Osteoblast (primary cell): ENCODE data around the gene MAP3K5. TPM values are rescaled to one million over a fixed set of nuclear protein-coding genes. Genes with fewer than 3 reads are reported as not detected.

Experiments used
- DNase-seq: peaks from one replicate; pipeline ENCODE4 v3.0.0; 2011; ENCODE audit warnings: low spot score, mixed read lengths; ENCODE audit not compliant: insufficient read length; ENCODE audit errors: missing footprints
- H2AFZ ChIP-seq: 2 replicates; pipeline ENCODE4 v1.6.0; 2011; ENCODE audit warnings: mild to moderate bottlenecking, low read length
- H3K27ac ChIP-seq: 2 replicates; pipeline ENCODE4 v1.5.1; 2011; ENCODE audit warnings: mild to moderate bottlenecking, low read depth, low read length, moderate library complexity
- H3K27me3 ChIP-seq: 2 replicates; pipeline ENCODE4 v1.6.0; 2012; ENCODE audit warnings: mild to moderate bottlenecking, control low read depth, inconsistent platforms, low read length, moderate library complexity; ENCODE audit not compliant: insufficient read depth
- H3K36me3 ChIP-seq: 2 replicates; pipeline ENCODE4 v1.5.1; 2011; ENCODE audit warnings: mild to moderate bottlenecking, low read length, control low read depth, moderate library complexity; ENCODE audit not compliant: insufficient read depth
- H3K4me1 ChIP-seq: 2 replicates; pipeline ENCODE4 v1.5.1; 2011; ENCODE audit warnings: mild to moderate bottlenecking, low read length, control low read depth, moderate library complexity; ENCODE audit not compliant: insufficient read depth
- H3K4me2 ChIP-seq: 2 replicates; pipeline ENCODE4 v1.6.0; 2011; ENCODE audit warnings: mild to moderate bottlenecking, low read length; ENCODE audit not compliant: insufficient read depth
- H3K4me3 ChIP-seq: fragments of 200-600 bp; sonication (generic); 3 replicates; pipeline ENCODE4 v1.5.1; 2012; ENCODE audit warnings: mild to moderate bottlenecking, low read length, inconsistent platforms; ENCODE audit not compliant: insufficient read depth
- H3K79me2 ChIP-seq: 2 replicates; pipeline ENCODE4 v1.6.0; 2012; ENCODE audit warnings: mild to moderate bottlenecking, low read length, control low read depth, inconsistent platforms; ENCODE audit not compliant: insufficient read depth
- H3K9me3 ChIP-seq: 2 replicates; pipeline ENCODE4 v1.5.1; 2011; ENCODE audit warnings: low read depth, low read length, control low read depth
- H4K20me1 ChIP-seq: 2 replicates; pipeline ENCODE4 v1.6.0; 2012; ENCODE audit warnings: mild to moderate bottlenecking, low read length, control low read depth; ENCODE audit not compliant: insufficient read depth
- CTCF ChIP-seq: IDR thresholded peaks from 2 replicates; pipeline ENCODE4 v1.5.1; 2011; ENCODE audit warnings: mild to moderate bottlenecking, low read depth, low read length, moderate library complexity; ENCODE audit errors: extremely low read depth
- total RNA-seq: library from RNA; depleted of rRNA; stranded (reverse); fragments of >200 nt; gene quantifications from 2 replicates; pipeline ENCODE4 v1.2.3, GENCODE V29; 2012

Gene MAP3K5
- total RNA-seq, 1 donor, result 8.3 TPM

DNA sequence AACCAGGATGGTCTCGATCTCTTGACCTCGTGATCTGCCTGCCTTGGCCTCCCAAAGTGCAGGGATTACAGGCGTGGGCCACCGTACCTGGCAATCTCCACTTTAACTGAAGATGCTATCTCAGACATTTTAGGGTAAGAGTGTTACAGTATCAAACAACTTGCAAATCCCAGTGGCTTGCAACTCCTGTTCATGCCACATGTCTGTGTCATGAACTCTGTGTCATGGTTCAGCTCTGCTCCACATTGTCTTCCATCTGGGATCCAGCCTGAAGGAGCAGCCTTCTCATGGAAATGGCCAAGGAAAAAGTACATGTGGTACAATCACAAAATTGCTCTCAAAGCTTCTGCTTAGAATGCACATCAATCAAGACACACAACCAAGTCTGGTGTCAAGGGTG is 114.9 kb downstream of the MAP3K5 start:
- H3K79me2 ChIP-seq, result no peaks in the 10 kb centered on the region
- DNase-seq, result no peak
- no peak overlapping the region for H3K4me2 ChIP-seq
- peaks cover 2% of the 10 kb centered on the region for H3K4me1 ChIP-seq
- H3K27me3 ChIP-seq, result no peaks in the 10 kb centered on the region
- no peak overlapping the region for H2AFZ ChIP-seq
- H3K36me3 ChIP-seq, result no peaks in the 10 kb centered on the region
- H3K4me3 ChIP-seq, result no peak overlapping the region
- H3K27ac ChIP-seq, result no peak overlapping the region
- TF ChIP-seq CTCF, result no peak
- H4K20me1 ChIP-seq, result no peaks in the 10 kb centered on the region
- no peaks in the 10 kb centered on the region for H3K9me3 ChIP-seq

DNA sequence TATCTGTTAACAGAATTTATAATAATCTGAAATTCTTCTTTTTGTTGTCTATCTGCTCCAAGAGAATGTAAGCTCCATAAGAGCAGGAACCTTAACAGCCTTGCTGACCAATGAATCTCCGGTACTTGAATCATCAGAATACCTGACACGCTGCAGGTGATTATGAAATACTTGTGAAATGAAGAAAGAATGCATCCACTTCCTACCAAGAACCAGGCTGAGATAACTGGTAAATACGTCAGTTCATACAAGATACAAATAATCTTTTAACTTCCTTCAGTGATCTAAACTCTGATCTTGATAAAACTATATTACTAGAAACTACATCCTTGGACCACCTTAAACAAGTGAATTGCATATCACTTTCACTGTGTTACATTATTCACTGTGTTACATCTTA is 116.2 kb downstream of the MAP3K5 start:
- Histone ChIP-seq H3K27me3 (no peaks in the 10 kb centered on the region), H3K4me3 (no peak overlapping the region), H4K20me1 (no peaks in the 10 kb centered on the region), H3K36me3 (no peaks in the 10 kb centered on the region), H3K9me3 (no peaks in the 10 kb centered on the region), H3K79me2 (no peaks in the 10 kb centered on the region), H3K27ac (no peak overlapping the region), H2AFZ (no peak overlapping the region), H3K4me1 (peaks cover 3% of the 10 kb centered on the region), H3K4me2 (no peak overlapping the region)
- no peak for DNase-seq
- TF ChIP-seq CTCF, result no peak

- TF ChIP-seq CTCF, result no peak
- H2AFZ ChIP-seq, result no peak overlapping the region
- no peak overlapping the region for H3K27ac ChIP-seq
- H3K4me1 ChIP-seq, result peaks cover 17% of the 10 kb centered on the region
- H3K36me3 ChIP-seq, result no peaks in the 10 kb centered on the region
- no peaks in the 10 kb centered on the region for H4K20me1 ChIP-seq
- no peaks in the 10 kb centered on the region for H3K27me3 ChIP-seq
- no peak overlapping the region for H3K4me3 ChIP-seq
- DNase-seq, result peak; percentile 63
- H3K4me2 ChIP-seq, result no peak overlapping the region
- H3K9me3 ChIP-seq, result no peaks in the 10 kb centered on the region
- H3K79me2 ChIP-seq, result no peaks in the 10 kb centered on the region
These were observed 118.7 kb downstream of the MAP3K5 start for GRCh38 chr6:136673571-136673970.

GRCh38 chr6:136672144-136672543 is 120.1 kb downstream of the MAP3K5 start:
- Histone ChIP-seq H3K4me2 (peak overlapping the region; percentile 21), H3K79me2 (no peaks in the 10 kb centered on the region), H3K4me3 (no peak overlapping the region), H3K9me3 (no peaks in the 10 kb centered on the region), H3K4me1 (peaks cover 17% of the 10 kb centered on the region), H3K27me3 (no peaks in the 10 kb centered on the region), H3K36me3 (no peaks in the 10 kb centered on the region), H4K20me1 (no peaks in the 10 kb centered on the region), H3K27ac (no peak overlapping the region), H2AFZ (no peak overlapping the region)
- no peak for TF ChIP-seq CTCF
- no peak for DNase-seq
